CD14-positive monocyte (primary cell): ENCODE data around the gene SUSD6. TPM values are rescaled to one million over a fixed set of nuclear protein-coding genes. Genes with fewer than 3 reads are reported as not detected.

Experiments
- DNase-seq, 3 donors: peaks; one replicate each; pipeline ENCODE4 v3.0.0-alpha.2; 2011 to 2022
- H2AFZ ChIP-seq: 2 replicates; pipeline ENCODE4 v1.6.0; 2012; ENCODE audit warnings: mild to moderate bottlenecking, low read depth, low read length, inconsistent platforms; ENCODE audit not compliant: insufficient read depth, poor library complexity, severe bottlenecking
- H3K27ac ChIP-seq, 2 donors: 1 replicate in 1 of 2; 2 replicates in 1 of 2; pipeline ENCODE4 v1.5.1; 2012 to 2013; ENCODE audit warnings: low read length in 2 of 2, control low read depth in 1 of 2, inconsistent platforms in 1 of 2, low read depth in 1 of 2, mild to moderate bottlenecking in 1 of 2
- H3K27me3 ChIP-seq, 2 donors: one replicate each; pipeline versions ENCODE4 v1.6.0 to v1.6.1; 2011 to 2013; ENCODE audit warnings: low read length in 2 of 2; ENCODE audit not compliant: control insufficient read depth in 2 of 2, insufficient read depth in 2 of 2
- H3K36me3 ChIP-seq, 2 donors: replicated peaks in 1 of 2; 1 replicate in 1 of 2; 2 replicates in 1 of 2; pipeline versions ENCODE4 v1.5.1 to v1.6.1; 2012 to 2013; ENCODE audit warnings: low read length in 2 of 2, control low read depth in 1 of 2, inconsistent platforms in 1 of 2, mild to moderate bottlenecking in 1 of 2; ENCODE audit not compliant: insufficient read depth in 2 of 2, control insufficient read depth in 1 of 2
- H3K4me1 ChIP-seq, 2 donors: 1 replicate in 1 of 2; 2 replicates in 1 of 2; pipeline versions ENCODE4 v1.5.1 to v1.6.1; 2012 to 2013; ENCODE audit warnings: low read length in 2 of 2, control low read depth in 1 of 2, inconsistent platforms in 1 of 2, mild to moderate bottlenecking in 1 of 2, moderate library complexity in 1 of 2; ENCODE audit not compliant: insufficient read depth in 2 of 2, control insufficient read depth in 1 of 2
- H3K4me2 ChIP-seq: replicated peaks from 2 replicates; pipeline ENCODE3; 2012; ENCODE audit warnings: low read length, moderate library complexity, mild to moderate bottlenecking; ENCODE audit not compliant: poor library complexity, severe bottlenecking; ENCODE audit errors: extremely low read depth
- H3K4me3 ChIP-seq, 3 experiments: fragments of 200-600 bp in 1 of 3; sonication (generic) in 1 of 3; replicated peaks in 1 of 3; 1 replicate in 2 of 3; 2 replicates in 1 of 3; pipeline ENCODE4 v1.5.1; 2011 to 2013; ENCODE audit warnings: low read length in 3 of 3, mild to moderate bottlenecking in 3 of 3, control low read depth in 2 of 3, low read depth in 2 of 3, inconsistent platforms in 1 of 3, moderate library complexity in 1 of 3
- H3K79me2 ChIP-seq: 2 replicates; pipeline ENCODE4 v1.6.0; 2012; ENCODE audit warnings: mild to moderate bottlenecking, control low read depth, inconsistent platforms, low read length, moderate library complexity; ENCODE audit not compliant: insufficient read depth
- H3K9ac ChIP-seq: 2 replicates; pipeline ENCODE4 v1.6.0; 2017; ENCODE audit warnings: low read length, mild to moderate bottlenecking; ENCODE audit not compliant: insufficient read depth, poor library complexity, severe bottlenecking
- H3K9me3 ChIP-seq, 2 donors: replicated peaks in 1 of 2; 1 replicate in 1 of 2; 2 replicates in 1 of 2; pipeline versions ENCODE4 v1.5.1 to v1.6.1; 2012 to 2013; ENCODE audit warnings: low read length in 2 of 2, control low read depth in 1 of 2; ENCODE audit not compliant: control insufficient read depth in 1 of 2, insufficient read depth in 1 of 2
- H4K20me1 ChIP-seq: 2 replicates; pipeline ENCODE4 v1.6.0; 2012; ENCODE audit warnings: mild to moderate bottlenecking, low read length, control low read depth, moderate library complexity; ENCODE audit not compliant: insufficient read depth
- H3K27ac Mint-ChIP-seq, 7 donors: one replicate each; pipeline ENCODE4 v1.8.0; 2020; ENCODE audit warnings: mild to moderate bottlenecking in 7 of 7, mixed read lengths in 7 of 7, moderate library complexity in 6 of 7, inconsistent platforms in 2 of 7
- H3K27me3 Mint-ChIP-seq, 3 donors: one replicate each; pipeline ENCODE4 v1.8.0; 2021 to 2022; ENCODE audit warnings: low read depth in 3 of 3, mild to moderate bottlenecking in 3 of 3, mixed read lengths in 3 of 3, moderate library complexity in 3 of 3, inconsistent platforms in 1 of 3
- H3K36me3 Mint-ChIP-seq, 2 donors: one replicate each; pipeline ENCODE4 v1.8.0; 2020; ENCODE audit warnings: mixed read lengths in 2 of 2, inconsistent platforms in 1 of 2, mild to moderate bottlenecking in 1 of 2
- H3K4me1 Mint-ChIP-seq: one replicate; pipeline ENCODE4 v1.8.0; 2020; ENCODE audit warnings: mild to moderate bottlenecking, mixed read lengths
- H3K4me3 Mint-ChIP-seq, 2 donors: one replicate each; pipeline ENCODE4 v1.8.0; 2020; ENCODE audit warnings: mild to moderate bottlenecking in 2 of 2, mixed read lengths in 2 of 2, moderate library complexity in 1 of 2
- H3K9me3 Mint-ChIP-seq, 7 donors: one replicate each; pipeline ENCODE4 v1.8.0; 2020 to 2022; ENCODE audit warnings: mixed read lengths in 7 of 7, mild to moderate bottlenecking in 6 of 7, moderate library complexity in 6 of 7, inconsistent platforms in 2 of 7
- CTCF ChIP-seq: fragments of 200-600 bp; IDR thresholded peaks from one replicate; pipeline ENCODE4 v1.8.0; 2022; ENCODE audit warnings: antibody characterized with exemption, mild to moderate bottlenecking
- WGBS: methylation state at CpG from one replicate; pipeline ENCODE4 v1.1.5; 2013; ENCODE audit warnings: missing lambda C conversion rate; ENCODE audit not compliant: insufficient coverage; 5-methylcytosine and 5-hydroxymethylcytosine counted together
- intact Hi-C, 2 donors: fragments of 100-400 bp; cut with micrococcal nuclease; formaldehyde crosslinking; loops; one replicate each; pipeline versions ENCODE4 v1.15.0 to v1.15.1; 2023
- polyA plus RNA-seq, 3 donors: library from polyadenylated mRNA; depleted of rRNA in 1 of 3; unstranded in 2 of 3; stranded (reverse) in 1 of 3; fragments of 300-500 nt in 2 of 3; fragments of >200 nt in 1 of 3; fragmentation: Illumina TruSeq in 2 of 3; gene quantifications; 1 replicate in 2 of 3; 2 replicates in 1 of 3; pipeline ENCODE4 v1.2.3, GENCODE V29; 2012 to 2021

SUSD6 gene
- polyA plus RNA-seq, 3 donors = 17.3 to 81.8 (median 30.1) TPM

DNA sequence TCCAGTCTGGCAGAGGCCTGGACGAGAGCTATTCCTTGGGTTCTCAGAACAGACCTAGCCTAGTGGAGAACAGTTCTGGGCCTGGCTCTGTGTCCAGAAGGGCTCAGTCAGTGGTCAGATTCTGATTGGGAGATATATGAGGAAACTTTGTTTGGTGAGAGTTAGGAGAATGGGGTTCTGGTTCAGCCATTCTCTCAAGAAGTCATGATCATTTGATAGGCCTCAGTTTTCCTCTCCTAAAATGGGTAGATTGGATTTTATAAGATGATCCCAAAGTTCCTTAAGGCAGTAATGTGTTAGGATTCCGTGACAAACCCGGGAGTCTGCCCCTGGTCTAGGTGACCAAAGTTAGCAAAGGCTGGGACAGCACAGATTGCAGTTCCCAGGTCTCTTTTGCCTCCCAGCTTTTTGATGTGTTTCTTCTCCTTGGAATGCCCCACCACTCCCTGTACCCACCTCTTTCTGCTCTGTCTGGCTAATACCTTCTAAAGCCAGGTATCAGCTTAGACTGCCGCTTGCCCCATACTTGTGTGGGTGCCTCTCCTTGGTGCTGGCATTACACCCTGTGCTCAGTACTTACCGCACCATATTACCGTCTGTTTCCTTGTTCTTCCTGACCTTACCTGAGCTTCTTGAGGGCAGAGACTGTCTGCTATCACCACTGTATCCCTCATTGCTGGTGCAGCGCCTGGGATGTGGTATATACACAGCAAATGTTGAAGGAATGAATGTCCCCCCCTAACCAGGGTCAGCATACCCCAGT lies 25.5 kb downstream of the SUSD6 start:
- H3K27ac ChIP-seq = peak overlapping the region; percentile 35 to 76
- H3K4me1 ChIP-seq = peaks cover 72 to 74% of the 10 kb centered on the region in 2 donors
- 95% methylated on average over 6 of the region's 7 CpGs for WGBS
- H3K9ac ChIP-seq = no peak overlapping the region
- peaks cover 0 to 2% (median 0%) of the 10 kb centered on the region in 3 donors for H3K27me3 Mint-ChIP-seq
- peak overlapping the region; percentile 8 for H3K4me2 ChIP-seq
- H3K36me3 Mint-ChIP-seq = peaks cover 32 to 47% of the 10 kb centered on the region in 2 donors
- no peak for DNase-seq
- no peak overlapping the region for H3K4me3 ChIP-seq
- no peak for TF ChIP-seq CTCF
- H3K4me1 Mint-ChIP-seq = peaks cover 78% of the 10 kb centered on the region
- no peak overlapping the region for H2AFZ ChIP-seq
- H4K20me1 ChIP-seq = peaks cover 100% of the 10 kb centered on the region
- peaks cover 0 to 10% of the 10 kb centered on the region in 2 donors for H3K36me3 ChIP-seq
- no peaks in the 10 kb centered on the region for H3K27me3 ChIP-seq
- H3K79me2 ChIP-seq = peaks cover 100% of the 10 kb centered on the region
- peak overlapping the region in 1 of 2 donors; percentile 37 for H3K4me3 Mint-ChIP-seq
- intact Hi-C loops = no loop called here
- peaks cover 6 to 7% of the 10 kb centered on the region in 2 donors for H3K9me3 ChIP-seq
- peak overlapping the region; percentile 48 to 94 (median 90) for H3K27ac Mint-ChIP-seq
- peaks cover 11 to 16% (median 13%) of the 10 kb centered on the region in 7 donors for H3K9me3 Mint-ChIP-seq

DNA sequence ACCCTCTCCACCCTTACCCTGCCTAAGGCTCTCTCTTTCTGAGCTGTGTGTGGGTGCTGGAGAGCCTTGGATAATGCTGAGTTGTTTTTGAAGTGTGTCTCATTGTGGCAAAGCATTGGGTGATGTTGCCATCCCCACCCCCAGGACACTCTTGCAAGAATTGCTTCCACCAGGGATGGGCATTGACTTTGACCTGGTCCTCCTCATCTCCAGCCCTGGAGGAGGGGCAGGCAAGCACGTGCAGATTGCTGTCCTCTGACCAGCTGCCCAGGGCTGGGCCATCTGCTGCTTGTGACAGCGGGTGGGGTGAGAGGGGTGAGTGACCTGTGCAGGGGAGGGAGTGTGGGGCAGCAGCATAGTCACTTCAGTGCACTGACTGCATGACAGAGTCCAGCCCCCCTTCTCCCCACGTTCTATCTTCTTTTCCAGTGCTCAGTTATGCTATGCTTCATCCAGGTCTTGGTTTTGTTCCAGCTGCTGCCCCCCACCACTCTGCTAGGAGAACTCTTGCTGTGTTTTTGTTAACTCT lies 26.2 kb downstream of the SUSD6 start:
- peak overlapping the region in 1 of 3 experiments; percentile 19 for H3K4me3 ChIP-seq
- H3K4me2 ChIP-seq = peak overlapping the region; percentile 8

More for the DNA sequence above, 26.2 kb downstream of the SUSD6 start:
- H4K20me1 ChIP-seq = peaks cover 100% of the 10 kb centered on the region
- H3K27ac ChIP-seq = peak overlapping the region; percentile 35 to 76
- H3K4me1 Mint-ChIP-seq = peaks cover 75% of the 10 kb centered on the region
- peaks cover 0 to 2% (median 0%) of the 10 kb centered on the region in 3 donors for H3K27me3 Mint-ChIP-seq
- no peaks in the 10 kb centered on the region for H3K27me3 ChIP-seq
- H3K9me3 Mint-ChIP-seq = peaks cover 17 to 23% (median 20%) of the 10 kb centered on the region in 7 donors
- H3K4me3 Mint-ChIP-seq = peak overlapping the region; percentile 13 to 65
- peaks cover 39 to 53% of the 10 kb centered on the region in 2 donors for H3K36me3 Mint-ChIP-seq
- intact Hi-C loops = no loop called here
- peak overlapping the region; percentile 70 to 94 (median 90) for H3K27ac Mint-ChIP-seq
- H3K36me3 ChIP-seq = peaks cover 0 to 16% of the 10 kb centered on the region in 2 donors
- TF ChIP-seq CTCF = no peak
- peaks cover 66 to 68% of the 10 kb centered on the region in 2 donors for H3K4me1 ChIP-seq
- DNase-seq = peak in 1 of 3 donors; percentile 43
- WGBS = no CpG with 5 or more reads among the region's 3 CpGs
- H3K79me2 ChIP-seq = peaks cover 100% of the 10 kb centered on the region
- H3K9ac ChIP-seq = peak overlapping the region; percentile 5
- H2AFZ ChIP-seq = no peak overlapping the region
- peaks cover 12% of the 10 kb centered on the region in 2 donors for H3K9me3 ChIP-seq
